ENCODE data around the gene JAGN1. TPM values are rescaled to one million over a fixed set of nuclear protein-coding genes. Genes with fewer than 3 reads are reported as not detected.
"Not testable (repeated sequence)": the region's sequence is repeated elsewhere in the genome, so short reads cannot be mapped to it uniquely, and the experiment has no call there.

The JAGN1 gene
- total RNA-seq, 2 donors from 2014 or later, result 21.9 to 29.1 TPM

- H3K27ac Mint-ChIP-seq, result no peak overlapping the region
- no peak for TF ChIP-seq CTCF (conservative IDR thresholded peaks at IDR 0.05)
Measured at GRCh38 chr3:9889405-9889804, 1.0 kb upstream of the JAGN1 start.

DNA sequence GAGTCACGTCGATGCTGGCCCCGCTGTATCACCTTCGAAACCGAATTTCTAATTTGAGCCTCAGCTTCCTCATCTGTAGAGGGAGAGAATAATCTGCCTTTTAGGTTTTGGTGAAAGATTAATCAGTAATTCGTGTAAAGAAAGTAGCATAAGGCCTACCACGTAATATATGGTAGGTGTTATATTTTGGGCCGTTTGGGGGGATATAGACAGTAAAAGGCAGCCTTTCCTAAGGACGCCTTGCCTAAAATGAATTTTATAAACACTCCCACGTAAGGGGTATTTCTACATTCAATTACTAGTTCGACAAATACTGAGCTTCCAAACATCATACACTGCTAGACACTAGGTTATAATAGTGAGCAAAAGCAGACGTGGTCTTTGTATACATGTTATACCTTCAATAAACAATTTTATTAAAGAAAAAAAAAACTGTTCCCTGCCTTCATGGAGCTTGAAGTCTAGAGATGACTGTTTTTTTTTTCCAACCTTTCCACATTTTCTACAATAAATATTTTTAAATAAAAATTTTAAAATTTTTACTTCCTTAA is 737 bp downstream of the JAGN1 start:
- Mint-ChIP-seq H3K4me3 (peak overlapping the region; percentile 96), H3K36me3 (ENCODE audit: low read depth) (peaks cover 25% of the 10 kb centered on the region), H3K9me3 (no peaks in the 10 kb centered on the region), H3K4me1 (no peaks in the 10 kb centered on the region), H3K27me3 (ENCODE audit: insufficient read depth) (no peaks in the 10 kb centered on the region), H3K27ac (peak overlapping the region; percentile 99)
- H3K4me3 ChIP-seq (ENCODE audit: low read length), result peak overlapping the region; percentile 95
- peaks cover 20% of the 10 kb centered on the region for H3K36me3 ChIP-seq (ENCODE audit: control insufficient read depth, insufficient read depth, low read length)
- no peaks in the 10 kb centered on the region for H3K9me3 ChIP-seq (ENCODE audit: control insufficient read depth, low read length)
- no peak for DNase-seq
- peak overlapping the region; percentile 88 for H3K9ac ChIP-seq (ENCODE audit: extremely low read depth, low read length, poor library complexity, severe bottlenecking)
- no peak for TF ChIP-seq CTCF (conservative IDR thresholded peaks at IDR 0.05)
- H3K4me1 ChIP-seq (ENCODE audit: control insufficient read depth, insufficient read depth, low read length), result no peaks in the 10 kb centered on the region
- peaks cover 7% of the 10 kb centered on the region for H3K27me3 ChIP-seq (ENCODE audit: control insufficient read depth, insufficient read depth, low read length, poor library complexity, severe bottlenecking)
- WGBS, 2 experiments (ENCODE audit: insufficient coverage in 1 of 2, insufficient read length in 1 of 2), result 20 to 27% methylated on average over 8 to 12 of the region's 12 CpGs
- H3K27ac ChIP-seq (ENCODE audit: low read depth, low read length), result no peak overlapping the region

More at GRCh38 chr3:9889405-9889804, 1.0 kb upstream of the JAGN1 start:
- peaks cover 20% of the 10 kb centered on the region for H3K36me3 ChIP-seq (ENCODE audit: control insufficient read depth, insufficient read depth, low read length)
- Mint-ChIP-seq H3K4me1 (no peaks in the 10 kb centered on the region), H3K9me3 (no peaks in the 10 kb centered on the region), H3K36me3 (ENCODE audit: low read depth) (peaks cover 21% of the 10 kb centered on the region), H3K4me3 (no peak overlapping the region), H3K27me3 (ENCODE audit: insufficient read depth) (no peaks in the 10 kb centered on the region)
- H3K27ac ChIP-seq (ENCODE audit: low read depth, low read length), result no peak overlapping the region
- 87 to 90% methylated on average over 2 to 3 of the region's 5 CpGs for WGBS, 2 experiments (ENCODE audit: insufficient coverage in 1 of 2, insufficient read length in 1 of 2)
- no peaks in the 10 kb centered on the region for H3K9me3 ChIP-seq (ENCODE audit: control insufficient read depth, low read length)
- no peak for DNase-seq
- peaks cover 7% of the 10 kb centered on the region for H3K27me3 ChIP-seq (ENCODE audit: control insufficient read depth, insufficient read depth, low read length, poor library complexity, severe bottlenecking)
- no peak overlapping the region for H3K9ac ChIP-seq (ENCODE audit: extremely low read depth, low read length, poor library complexity, severe bottlenecking)
- H3K4me3 ChIP-seq (ENCODE audit: low read length), result no peak overlapping the region
- no peaks in the 10 kb centered on the region for H3K4me1 ChIP-seq (ENCODE audit: control insufficient read depth, insufficient read depth, low read length)

GRCh38 chr3:9893739-9894138 is 3.3 kb downstream of the JAGN1 start:
- Histone ChIP-seq H3K27me3 (ENCODE audit: control insufficient read depth, insufficient read depth, low read length, poor library complexity, severe bottlenecking) (no peaks in the 10 kb centered on the region), H3K36me3 (ENCODE audit: control insufficient read depth, insufficient read depth, low read length) (peaks cover 20% of the 10 kb centered on the region), H3K4me3 (ENCODE audit: low read length) (no peak overlapping the region), H3K4me1 (ENCODE audit: control insufficient read depth, insufficient read depth, low read length) (no peaks in the 10 kb centered on the region), H3K9ac (ENCODE audit: extremely low read depth, low read length, poor library complexity, severe bottlenecking) (no peak overlapping the region), H3K27ac (ENCODE audit: low read depth, low read length) (no peak overlapping the region), H3K9me3 (ENCODE audit: control insufficient read depth, low read length) (no peaks in the 10 kb centered on the region)
- no peak for TF ChIP-seq CTCF (conservative IDR thresholded peaks at IDR 0.05)
- no peak overlapping the region for H3K27ac Mint-ChIP-seq
- H3K4me1 Mint-ChIP-seq, result peaks cover 7% of the 10 kb centered on the region
- H3K27me3 Mint-ChIP-seq (ENCODE audit: insufficient read depth), result no peaks in the 10 kb centered on the region
- 83 to 95% methylated on average over 1 of the region's 1 CpG for WGBS, 2 experiments (ENCODE audit: insufficient coverage in 1 of 2, insufficient read length in 1 of 2)
- no peak overlapping the region for H3K4me3 Mint-ChIP-seq
- DNase-seq, result no peak
- no peaks in the 10 kb centered on the region for H3K9me3 Mint-ChIP-seq
- H3K36me3 Mint-ChIP-seq (ENCODE audit: low read depth), result peaks cover 25% of the 10 kb centered on the region

- H3K27me3 Mint-ChIP-seq (ENCODE audit: insufficient read depth); H3K4me3 ChIP-seq (ENCODE audit: low read length); H3K27ac ChIP-seq (ENCODE audit: low read depth, low read length); H3K4me3 Mint-ChIP-seq; DNase-seq; H3K4me1 ChIP-seq (ENCODE audit: control insufficient read depth, insufficient read depth, low read length); H3K27ac Mint-ChIP-seq; H3K4me1 Mint-ChIP-seq; H3K27me3 ChIP-seq (ENCODE audit: control insufficient read depth, insufficient read depth, low read length, poor library complexity, severe bottlenecking); H3K9me3 ChIP-seq (ENCODE audit: control insufficient read depth, low read length); H3K9me3 Mint-ChIP-seq; H3K9ac ChIP-seq (ENCODE audit: extremely low read depth, low read length, poor library complexity, severe bottlenecking): not testable (repeated sequence)
- H3K36me3 Mint-ChIP-seq (ENCODE audit: low read depth), result peaks cover 25% of the 10 kb centered on the region
- peaks cover 20% of the 10 kb centered on the region for H3K36me3 ChIP-seq (ENCODE audit: control insufficient read depth, insufficient read depth, low read length)
- 94 to 98% methylated on average over 3 of the region's 3 CpGs for WGBS, 2 experiments (ENCODE audit: insufficient coverage in 1 of 2, insufficient read length in 1 of 2)
Measured at GRCh38 chr3:9895715-9896114, 5.3 kb downstream of the JAGN1 start.

- not testable (repeated sequence) for H3K9me3 ChIP-seq (ENCODE audit: control insufficient read depth, low read length); H3K4me3 ChIP-seq (ENCODE audit: low read length); H3K4me1 ChIP-seq (ENCODE audit: control insufficient read depth, insufficient read depth, low read length); H3K27me3 Mint-ChIP-seq (ENCODE audit: insufficient read depth); DNase-seq; H3K9me3 Mint-ChIP-seq; H3K27me3 ChIP-seq (ENCODE audit: control insufficient read depth, insufficient read depth, low read length, poor library complexity, severe bottlenecking); H3K4me3 Mint-ChIP-seq; H3K27ac Mint-ChIP-seq; H3K27ac ChIP-seq (ENCODE audit: low read depth, low read length); H3K9ac ChIP-seq (ENCODE audit: extremely low read depth, low read length, poor library complexity, severe bottlenecking); H3K4me1 Mint-ChIP-seq
- WGBS, 2 experiments (ENCODE audit: insufficient coverage in 1 of 2, insufficient read length in 1 of 2), result 95% methylated on average over 4 to 10 of the region's 10 CpGs
- H3K36me3 Mint-ChIP-seq (ENCODE audit: low read depth), result peaks cover 23% of the 10 kb centered on the region
- H3K36me3 ChIP-seq (ENCODE audit: control insufficient read depth, insufficient read depth, low read length), result peaks cover 20% of the 10 kb centered on the region
Measured at GRCh38 chr3:9896755-9897407, 6.5 kb downstream of the JAGN1 start.

Data from endodermal cell (in vitro differentiated cells).